B cell (primary cell): Measurements from ENCODE around the gene SLC25A31.

Experiments
- CTCF ChIP-seq: fragments of 200-600 bp; IDR thresholded peaks from one replicate; pipeline ENCODE4 v1.8.0; 2022; ENCODE audit warnings: antibody characterized with exemption, mild to moderate bottlenecking
- EZH2 ChIP-seq: IDR thresholded peaks from 2 replicates; pipeline ENCODE4 v1.6.1; 2012; ENCODE audit warnings: borderline replicate concordance, low read depth, mild to moderate bottlenecking, moderate library complexity, low read length; ENCODE audit not compliant: insufficient read depth, poor library complexity, severe bottlenecking

GRCh38 chr4:127748957-127749356, 18.8 kb downstream of the SLC25A31 start:
- TF ChIP-seq CTCF, result no peak
- TF ChIP-seq EZH2, result no peak
